Measurements from ENCODE around the gene MAD1L1.
"Not testable (repeated sequence)": the region's sequence is repeated elsewhere in the genome, so short reads cannot be mapped to it uniquely, and the experiment has no call there.

The MAD1L1 gene

GRCh38 chr7:2048006-2048405 is 184.7 kb downstream of the MAD1L1 start:
- DNase-seq, result no peak

GRCh38 chr7:2046581-2047565 is 185.9 kb downstream of the MAD1L1 start:
- no peak for DNase-seq

- DNase-seq, result no peak
Measured at GRCh38 chr7:2045559-2046405, 187.0 kb downstream of the MAD1L1 start.

- no peak for DNase-seq
Measured at GRCh38 chr7:2044883-2045471, 187.8 kb downstream of the MAD1L1 start.

GRCh38 chr7:2044311-2044882 is 188.3 kb downstream of the MAD1L1 start:
- no peak for DNase-seq

- DNase-seq, result no peak
Measured at GRCh38 chr7:2043316-2044039, 189.3 kb downstream of the MAD1L1 start.

GRCh38 chr7:2042650-2043049 is 190.1 kb downstream of the MAD1L1 start:
- no peak for DNase-seq

GRCh38 chr7:2041496-2042367 is 191.0 kb downstream of the MAD1L1 start:
- no peak for DNase-seq

- no peak for DNase-seq
Measured at GRCh38 chr7:2040893-2041270, 191.9 kb downstream of the MAD1L1 start.

- DNase-seq, result no peak
Measured at GRCh38 chr7:2040201-2040892, 192.4 kb downstream of the MAD1L1 start.

GRCh38 chr7:2038931-2039728 is 193.6 kb downstream of the MAD1L1 start:
- DNase-seq, result no peak

GRCh38 chr7:2037808-2038522 is 194.8 kb downstream of the MAD1L1 start:
- DNase-seq, result no peak

- DNase-seq, result no peak
Measured at GRCh38 chr7:2037301-2037807, 195.4 kb downstream of the MAD1L1 start.

- DNase-seq, result no peak
Measured at GRCh38 chr7:2036786-2037185, 196.0 kb downstream of the MAD1L1 start.

- DNase-seq, result not testable (repeated sequence)
Measured at GRCh38 chr7:2036201-2036600, 196.5 kb downstream of the MAD1L1 start.

GRCh38 chr7:2034291-2035201 is 198.2 kb downstream of the MAD1L1 start:
- DNase-seq, result no peak

Data from anterior cingulate cortex (tissue), 58 donors.